ENCODE data around the gene SAMD15. TPM values are rescaled to one million over a fixed set of nuclear protein-coding genes. Genes with fewer than 3 reads are reported as not detected.

The SAMD15 gene
- total RNA-seq, 1 donor from 2014 or later = 1.00 TPM

GRCh38 chr14:77439861-77440260 lies 62.7 kb downstream of the SAMD15 start:
- H3K36me3 Mint-ChIP-seq (ENCODE audit: low read depth) = peaks cover 76% of the 10 kb centered on the region
- no peak overlapping the region for H3K27ac Mint-ChIP-seq
- ATAC-seq (ENCODE audit: low read depth) = no peak
- CTCF ChIA-PET = no interaction called here
- H3K4me1 Mint-ChIP-seq = no peaks in the 10 kb centered on the region
- no peaks in the 10 kb centered on the region for H3K9me3 Mint-ChIP-seq
- no peak for DNase-seq
- POLR2A ChIA-PET = no interaction called here
- H3K27me3 Mint-ChIP-seq = no peaks in the 10 kb centered on the region
- TF ChIP-seq CTCF (IDR thresholded peaks at IDR 0.05) = no peak
- intact Hi-C loops (cut with micrococcal nuclease) = no loop called here
- H3K4me3 Mint-ChIP-seq = no peak overlapping the region

Other genes starting within 250 kb of the SAMD15 start
- not detected in 2 replicates for gene ZDHHC22, start 235.6 kb upstream of the SAMD15 start, total RNA-seq
- 0.15 and 1.5 TPM in 2 replicates for gene TMEM63C, start 195.6 kb upstream of the SAMD15 start, total RNA-seq
- not detected in 2 replicates for gene NGB, start 106.2 kb upstream of the SAMD15 start, total RNA-seq
- gene POMT2, start 56.5 kb upstream of the SAMD15 start, total RNA-seq = 28.7 and 30.8 TPM in 2 replicates
- 17.5 and 22.2 TPM in 2 replicates for gene GSTZ1, start 56.3 kb upstream of the SAMD15 start, total RNA-seq
- 29.9 and 31.3 TPM in 2 replicates for gene TMED8, start 285 bp upstream of the SAMD15 start, total RNA-seq
- gene NOXRED1, start 46.1 kb downstream of the SAMD15 start, total RNA-seq = 0.27 and 1.0 TPM in 2 replicates
- gene VIPAS39, start 80.2 kb downstream of the SAMD15 start, total RNA-seq = 15.1 and 15.3 TPM in 2 replicates
- 169 and 175 TPM in 2 replicates for gene AHSA1, start 80.7 kb downstream of the SAMD15 start, total RNA-seq
- gene ISM2, start 121.4 kb downstream of the SAMD15 start, total RNA-seq = 0.07 TPM in 1 of 2 replicates, not detected in the other
- 34.1 and 43.8 TPM in 2 replicates for gene SPTLC2, start 239.3 kb downstream of the SAMD15 start, total RNA-seq

All from activated B cell treated with CpG ODN at 0.5 μM for 24 hours (primary cell).